ENCODE results near the gene SMG6. TPM values are rescaled to one million over a fixed set of nuclear protein-coding genes. Genes with fewer than 3 reads are reported as not detected.

Gene SMG6
- total and polyA plus RNA-seq, 2 donors (not counting 1 experiment from before 2014, with no cell fraction given), result 10.6 to 35.5 TPM

DNA sequence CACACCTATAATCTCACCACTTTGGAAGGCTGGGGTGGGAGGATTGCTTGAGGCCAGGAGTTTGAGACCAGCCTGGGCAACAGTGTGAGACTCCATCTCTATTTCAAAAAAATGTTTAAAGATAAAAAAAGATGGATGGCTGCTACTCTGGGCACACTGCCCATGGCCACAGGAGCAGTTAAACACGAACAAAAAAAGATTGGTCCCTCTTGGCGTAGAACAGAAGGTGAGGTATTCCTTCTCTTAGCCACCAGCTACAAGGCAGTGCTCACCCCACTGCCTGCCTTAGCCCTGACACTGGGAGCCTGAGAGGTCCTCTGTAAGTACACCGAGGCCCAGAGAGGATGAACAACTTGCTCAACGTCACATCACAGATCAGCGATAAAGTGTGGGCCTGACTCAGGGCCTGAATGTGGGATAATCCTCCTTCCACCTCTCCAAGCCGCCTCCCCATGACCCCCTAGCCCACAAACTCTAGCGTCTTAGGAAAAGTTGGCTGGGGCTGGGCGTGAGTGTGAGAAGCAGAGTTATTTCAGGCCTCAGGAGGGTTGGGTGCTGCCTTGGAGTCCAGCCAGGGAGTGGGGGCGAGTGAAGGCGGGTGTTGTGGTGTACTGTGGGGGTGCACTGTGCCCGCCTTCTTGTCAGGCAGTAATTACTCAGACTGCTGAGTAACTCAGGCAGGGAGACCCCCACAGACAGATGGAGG is 275.9 kb downstream of the SMG6 start:
- Histone ChIP-seq H3K27me3 (replicated peaks in 1 of 4; ENCODE audit: control extremely low read depth in 1 of 4, control insufficient read depth in 3 of 4, insufficient read depth in 4 of 4, low read length in 3 of 4) (peaks cover 0 to 56% (median 19%) of the 10 kb centered on the region in 4 experiments), H3K9ac (ENCODE audit: low read length) (no peak overlapping the region), H3K4me1 (ENCODE audit: control insufficient read depth in 2 of 2, insufficient read depth in 2 of 2, low read length in 2 of 2) (peaks cover 43 to 55% of the 10 kb centered on the region in 2 donors), H3K4me3 (ENCODE audit: control extremely low read depth in 1 of 5, extremely low read depth in 1 of 5, insufficient read depth in 1 of 5, low read depth in 2 of 5, low read length in 4 of 5) (no peak overlapping the region), H3K27ac (ENCODE audit: low read length in 2 of 2) (no peak overlapping the region), H4K20me1 (ENCODE audit: control insufficient read depth, insufficient read depth, low read length, poor library complexity, severe bottlenecking) (peaks cover 25% of the 10 kb centered on the region), H2AFZ (ENCODE audit: insufficient read depth, low read depth, low read length, poor library complexity, severe bottlenecking) (no peak overlapping the region), H3K4me2 (replicated peaks; ENCODE audit: low read depth, low read length, poor library complexity, severe bottlenecking) (no peak overlapping the region), H3K36me3 (replicated peaks in 1 of 2; ENCODE audit: control extremely low read depth in 1 of 2, control insufficient read depth in 1 of 2, extremely low read depth in 1 of 2, insufficient read depth in 2 of 2, low read length in 1 of 2) (peaks cover 0 to 6% of the 10 kb centered on the region in 2 experiments), H3K79me2 (ENCODE audit: control insufficient read depth, insufficient read depth, low read length) (peaks cover 20% of the 10 kb centered on the region), H3K9me3 (ENCODE audit: control extremely low read depth in 1 of 3, control insufficient read depth in 2 of 3, insufficient read depth in 1 of 3, low read length in 2 of 3) (peaks cover 0 to 16% (median 0%) of the 10 kb centered on the region in 3 donors)
- DNase-seq (no peak), ATAC-seq (ENCODE audit: low read depth) (no peak)
- Mint-ChIP-seq H3K4me3 (peak overlapping the region; percentile 35), H3K4me1 (peaks cover 35% of the 10 kb centered on the region), H3K9me3 (ENCODE audit: insufficient read depth) (no peaks in the 10 kb centered on the region), H3K27ac (no peak overlapping the region), H3K27me3 (peaks cover 30% of the 10 kb centered on the region)
- intact Hi-C loops (cut with micrococcal nuclease), result no loop called here
- 71% methylated on average over 6 of the region's 11 CpGs for WGBS (ENCODE audit: insufficient coverage)
- TF ChIP-seq EZH2 (IDR thresholded peaks at IDR 0.05; ENCODE audit: borderline replicate concordance, insufficient read depth, low read depth, low read length, poor library complexity, severe bottlenecking), result no peak
- TF ChIP-seq, protein P1, sequence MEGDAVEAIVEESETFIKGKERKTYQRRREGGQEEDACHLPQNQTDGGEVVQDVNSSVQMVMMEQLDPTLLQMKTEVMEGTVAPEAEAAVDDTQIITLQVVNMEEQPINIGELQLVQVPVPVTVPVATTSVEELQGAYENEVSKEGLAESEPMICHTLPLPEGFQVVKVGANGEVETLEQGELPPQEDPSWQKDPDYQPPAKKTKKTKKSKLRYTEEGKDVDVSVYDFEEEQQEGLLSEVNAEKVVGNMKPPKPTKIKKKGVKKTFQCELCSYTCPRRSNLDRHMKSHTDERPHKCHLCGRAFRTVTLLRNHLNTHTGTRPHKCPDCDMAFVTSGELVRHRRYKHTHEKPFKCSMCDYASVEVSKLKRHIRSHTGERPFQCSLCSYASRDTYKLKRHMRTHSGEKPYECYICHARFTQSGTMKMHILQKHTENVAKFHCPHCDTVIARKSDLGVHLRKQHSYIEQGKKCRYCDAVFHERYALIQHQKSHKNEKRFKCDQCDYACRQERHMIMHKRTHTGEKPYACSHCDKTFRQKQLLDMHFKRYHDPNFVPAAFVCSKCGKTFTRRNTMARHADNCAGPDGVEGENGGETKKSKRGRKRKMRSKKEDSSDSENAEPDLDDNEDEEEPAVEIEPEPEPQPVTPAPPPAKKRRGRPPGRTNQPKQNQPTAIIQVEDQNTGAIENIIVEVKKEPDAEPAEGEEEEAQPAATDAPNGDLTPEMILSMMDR (IDR thresholded peaks at IDR 0.05), result no peak
- ChIA-PET POLR2A (no interaction called here), CTCF (interaction anchor here (1.7 kb wide), 1 partner anchor 311 kb away, joined by 6 read pairs; no protein-coding TSS in a partner anchor)

Measured in B cell (primary cell).